Lung (tissue), 16 donors: ENCODE data around the gene SPRY1. TPM values are rescaled to one million over a fixed set of nuclear protein-coding genes. Genes with fewer than 3 reads are reported as not detected.
A peak's percentile ranks its signal among the peaks of the same experiment; 100 is the strongest.

Experiments
- ATAC-seq: fragments of 200-7000 bp; cut with Tn5 transposase; one replicate; pipeline ENCODE4 v1.9.1; 2020; ENCODE audit warnings: moderate number of reproducible peaks; ENCODE audit not compliant: insufficient read depth, low FRiP score
- DNase-seq, 3 donors: peaks; one replicate each; pipeline ENCODE4 v3.0.0-alpha.2; 2013 to 2017
- H3K27ac ChIP-seq, 2 donors: one replicate each; pipeline ENCODE4 v1.5.1; 2013; ENCODE audit warnings: mild to moderate bottlenecking in 2 of 2, moderate library complexity in 2 of 2, control low read depth in 1 of 2, inconsistent platforms in 1 of 2, low read depth in 1 of 2, low read length in 1 of 2
- H3K27me3 ChIP-seq, 3 donors: one replicate each; pipeline ENCODE4 v1.5.1; 2013; ENCODE audit warnings: low read length in 2 of 3; ENCODE audit not compliant: control insufficient read depth in 3 of 3, insufficient read depth in 3 of 3
- H3K36me3 ChIP-seq, 4 donors: one replicate each; pipeline ENCODE4 v1.5.1; 2013; ENCODE audit warnings: low read length in 4 of 4, mild to moderate bottlenecking in 1 of 4, moderate library complexity in 1 of 4; ENCODE audit not compliant: control insufficient read depth in 4 of 4, insufficient read depth in 4 of 4
- H3K4me1 ChIP-seq, 5 donors: one replicate each; pipeline ENCODE4 v1.5.1; 2013; ENCODE audit warnings: low read length in 5 of 5, mild to moderate bottlenecking in 2 of 5, moderate library complexity in 1 of 5; ENCODE audit not compliant: control insufficient read depth in 5 of 5, insufficient read depth in 5 of 5
- H3K4me3 ChIP-seq: one replicate; pipeline ENCODE4 v1.5.1; 2013; ENCODE audit warnings: mild to moderate bottlenecking, control low read depth, moderate library complexity
- H3K9ac ChIP-seq, 2 donors: one replicate each; pipeline ENCODE4 v1.5.1; 2013; ENCODE audit warnings: low read length in 2 of 2, control low read depth in 1 of 2; ENCODE audit not compliant: insufficient read depth in 1 of 2
- H3K9me3 ChIP-seq, 4 donors: one replicate each; pipeline ENCODE4 v1.5.1; 2013; ENCODE audit warnings: low read length in 3 of 4, mild to moderate bottlenecking in 1 of 4, moderate library complexity in 1 of 4; ENCODE audit not compliant: control insufficient read depth in 4 of 4, insufficient read depth in 3 of 4
- WGBS, 2 donors: extraction: QIAGEN DNeasy Blood & Tissue Kit; methylation state at CpG; one replicate each; pipeline ENCODE4 v1.1.7; 2013; 5-methylcytosine and 5-hydroxymethylcytosine counted together
- long read RNA-seq, 5 donors: transcript quantifications; one replicate each; lab custom pipeline, GENCODE V29; 2026
- polyA plus RNA-seq, 2 donors: library from polyadenylated mRNA; stranded (reverse); fragments of 200-250 nt; gene quantifications; one replicate each; pipeline ENCODE4 v1.2.1, GENCODE V29; 2013
- total RNA-seq, 2 donors: library from RNA; depleted of rRNA in 1 of 2; stranded (reverse); fragments of >200 nt in 1 of 2; gene quantifications; one replicate each; pipeline ENCODE4 v1.2.1, GENCODE V29; 2014 to 2021
- TF ChIP-seq, protein P1 (sequence below): IDR thresholded peaks from 2 replicates; pipeline ENCODE4 v1.5.1; 2012; ENCODE audit warnings: mild to moderate bottlenecking; ENCODE audit errors: control extremely low read depth, extremely low read depth
- donor health status: control.
- donor health status: control.
- donor health status: Bipolar disorder and iron deficiency.
- donor health status: healthy.
- donor health status: DM: yes; HTN: yes; CAD: no.

SPRY1 gene
- 100 to 1,000 TPM; 107 to 139 TPM for total RNA-seq
- polyA plus RNA-seq: 10 to 100 TPM; 35.3 to 39.8 TPM
- long read RNA-seq, donor 1, transcript SPRY1-204 (2 exons, 1,012 nt): minor isoform, 10 of 70 reads
- long read RNA-seq, donor 1, transcript SPRY1-206 (2 exons, 849 nt): major isoform, 37 of 70 reads
- long read RNA-seq, donor 1, partial matches to known transcripts: 0 of 70 reads
- long read RNA-seq, donor 1, other reads (novel, unspliced or antisense): 21 of 70 reads
- long read RNA-seq, donor 2, transcript SPRY1-206 (2 exons, 849 nt): major isoform, 17 of 19 reads
- long read RNA-seq, donor 2, partial matches to known transcripts: 0 of 19 reads
- long read RNA-seq, donor 2, other reads (novel, unspliced or antisense): 0 of 19 reads
- long read RNA-seq, donor 3, transcript SPRY1-206 (2 exons, 849 nt): major isoform, 12 of 23 reads
- long read RNA-seq, donor 3, partial matches to known transcripts: 8 of 23 reads
- long read RNA-seq, donor 3, other reads (novel, unspliced or antisense): 0 of 23 reads
- long read RNA-seq, donor 4, transcript SPRY1-206 (2 exons, 849 nt): major isoform, 15 of 19 reads
- long read RNA-seq, donor 4, partial matches to known transcripts: 0 of 19 reads
- long read RNA-seq, donor 4, other reads (novel, unspliced or antisense): 0 of 19 reads
- long read RNA-seq, donor 5, transcript SPRY1-206 (2 exons, 849 nt): major isoform, 34 of 56 reads
- long read RNA-seq, donor 5, transcript SPRY1-204 (2 exons, 1,012 nt): minor isoform, 7 of 56 reads
- long read RNA-seq, donor 5, partial matches to known transcripts: 0 of 56 reads
- long read RNA-seq, donor 5, other reads (novel, unspliced or antisense): 14 of 56 reads

DNA sequence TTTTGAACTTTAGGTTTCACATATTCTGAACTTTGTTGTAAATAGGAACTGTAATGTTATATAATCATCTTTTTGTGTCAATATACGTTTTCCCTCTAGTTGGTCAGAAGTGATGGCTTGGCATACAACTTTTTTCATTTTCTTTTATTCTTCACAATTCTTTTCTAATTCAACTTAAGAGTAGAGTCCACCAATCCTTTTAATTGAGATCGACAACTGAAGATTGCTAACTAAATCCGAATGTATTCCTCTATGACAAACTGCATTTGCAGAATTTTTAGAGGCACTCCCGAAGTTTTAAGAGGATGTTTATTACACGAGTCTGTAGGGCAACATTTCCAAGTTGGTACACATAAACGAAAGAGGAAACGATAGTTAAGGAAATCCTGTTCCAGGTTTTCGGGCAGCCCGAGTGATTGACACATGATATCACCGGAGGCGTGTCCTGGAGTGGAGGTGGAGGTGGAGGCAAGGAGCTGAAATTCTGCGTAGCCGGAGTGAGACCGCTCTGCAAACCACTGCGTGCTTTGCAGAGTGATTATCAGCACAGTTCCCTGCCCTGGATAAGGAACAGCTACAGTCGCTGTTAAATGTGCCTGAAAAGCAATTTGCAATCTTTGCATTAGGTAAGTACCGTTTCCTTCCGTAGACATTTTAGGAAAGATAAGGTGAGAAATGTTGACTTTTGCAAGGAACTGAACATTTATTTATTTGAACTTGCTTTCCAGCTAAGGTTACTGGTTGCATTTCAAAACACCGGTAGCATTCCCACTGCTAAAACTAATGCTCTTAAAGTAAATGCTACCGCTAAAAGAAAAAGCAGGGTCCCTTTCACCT lies at the start of gene SPRY1:
TSS of gene SPRY1 (plus strand) at position 489 of the 837 bp plus-strand sequence. CDS start 4,797 bp downstream, outside the sequence.
- Histone ChIP-seq H3K9me3 (no peaks in the 10 kb centered on the region), H3K9ac (peak within 1 kb of the TSS; percentile 32 to 99), H3K36me3 (peaks cover 0 to 21% (median 2%) of the 10 kb centered on the region in 4 donors), H3K27me3 (no peaks in the 10 kb centered on the region), H3K4me3 (peak within 1 kb of the TSS; percentile 96), H3K27ac (peak within 1 kb of the TSS; percentile 91 to 97), H3K4me1 (peaks cover 0 to 26% (median 1%) of the 10 kb centered on the region in 5 donors)
- ATAC-seq (peak; percentile 60), DNase-seq (peak; percentile 88 to 97 (median 96))
- WGBS, 2 donors: 1 to 2% methylated on average over 20 of the region's 20 CpGs
- TF ChIP-seq, protein P1, sequence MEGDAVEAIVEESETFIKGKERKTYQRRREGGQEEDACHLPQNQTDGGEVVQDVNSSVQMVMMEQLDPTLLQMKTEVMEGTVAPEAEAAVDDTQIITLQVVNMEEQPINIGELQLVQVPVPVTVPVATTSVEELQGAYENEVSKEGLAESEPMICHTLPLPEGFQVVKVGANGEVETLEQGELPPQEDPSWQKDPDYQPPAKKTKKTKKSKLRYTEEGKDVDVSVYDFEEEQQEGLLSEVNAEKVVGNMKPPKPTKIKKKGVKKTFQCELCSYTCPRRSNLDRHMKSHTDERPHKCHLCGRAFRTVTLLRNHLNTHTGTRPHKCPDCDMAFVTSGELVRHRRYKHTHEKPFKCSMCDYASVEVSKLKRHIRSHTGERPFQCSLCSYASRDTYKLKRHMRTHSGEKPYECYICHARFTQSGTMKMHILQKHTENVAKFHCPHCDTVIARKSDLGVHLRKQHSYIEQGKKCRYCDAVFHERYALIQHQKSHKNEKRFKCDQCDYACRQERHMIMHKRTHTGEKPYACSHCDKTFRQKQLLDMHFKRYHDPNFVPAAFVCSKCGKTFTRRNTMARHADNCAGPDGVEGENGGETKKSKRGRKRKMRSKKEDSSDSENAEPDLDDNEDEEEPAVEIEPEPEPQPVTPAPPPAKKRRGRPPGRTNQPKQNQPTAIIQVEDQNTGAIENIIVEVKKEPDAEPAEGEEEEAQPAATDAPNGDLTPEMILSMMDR: no peak

GRCh38 chr4:123346951-123347350 lies 49.6 kb upstream of the SPRY1 start:
- H3K4me1 ChIP-seq: peaks cover 0 to 7% (median 4%) of the 10 kb centered on the region in 5 donors
- no peaks in the 10 kb centered on the region for H3K9me3 ChIP-seq
- DNase-seq: no peak
- TF ChIP-seq, protein P1: no peak
- H3K36me3 ChIP-seq: no peaks in the 10 kb centered on the region
- ATAC-seq: no peak
- H3K27ac ChIP-seq: no peak overlapping the region
- no peak overlapping the region for H3K4me3 ChIP-seq
- no peak overlapping the region for H3K9ac ChIP-seq
- no peaks in the 10 kb centered on the region for H3K27me3 ChIP-seq
- WGBS, 2 donors: 83 to 85% methylated on average over 5 of the region's 5 CpGs

DNA sequence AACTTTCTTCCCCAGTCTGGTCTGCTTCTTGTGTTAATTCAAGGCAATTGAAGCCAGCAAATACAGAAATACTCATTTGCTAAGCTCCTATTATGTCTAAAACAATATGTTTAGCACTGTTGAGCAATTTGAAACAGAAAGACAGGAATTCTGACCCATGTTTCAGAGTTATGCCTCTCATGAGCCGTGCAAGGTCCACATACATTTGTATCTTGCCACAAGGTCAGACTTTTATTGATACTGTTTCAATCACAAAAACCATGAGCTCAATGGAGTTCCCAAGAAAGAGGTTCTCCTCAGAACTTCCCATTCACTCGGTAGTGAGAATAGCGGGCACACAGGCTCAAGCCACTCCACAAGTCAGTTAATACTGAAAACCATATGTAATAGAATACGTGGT lies 47.6 kb upstream of the SPRY1 start:
- Histone ChIP-seq H3K9me3 (no peaks in the 10 kb centered on the region), H3K27me3 (no peaks in the 10 kb centered on the region), H3K4me1 (peaks cover 0 to 7% (median 3%) of the 10 kb centered on the region in 5 donors), H3K36me3 (no peaks in the 10 kb centered on the region), H3K9ac (no peak overlapping the region), H3K4me3 (no peak overlapping the region), H3K27ac (no peak overlapping the region)
- DNase-seq (no peak), ATAC-seq (no peak)
- WGBS, 2 donors: 94 to 98% methylated on average over 4 of the region's 4 CpGs
- TF ChIP-seq, protein P1: no peak
